Measurements from ENCODE around the gene TFPI2.
"Not testable (repeated sequence)": the region's sequence is repeated elsewhere in the genome, so short reads cannot be mapped to it uniquely, and the experiment has no call there.

The TFPI2 gene, protein sequence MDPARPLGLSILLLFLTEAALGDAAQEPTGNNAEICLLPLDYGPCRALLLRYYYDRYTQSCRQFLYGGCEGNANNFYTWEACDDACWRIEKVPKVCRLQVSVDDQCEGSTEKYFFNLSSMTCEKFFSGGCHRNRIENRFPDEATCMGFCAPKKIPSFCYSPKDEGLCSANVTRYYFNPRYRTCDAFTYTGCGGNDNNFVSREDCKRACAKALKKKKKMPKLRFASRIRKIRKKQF

DNA sequence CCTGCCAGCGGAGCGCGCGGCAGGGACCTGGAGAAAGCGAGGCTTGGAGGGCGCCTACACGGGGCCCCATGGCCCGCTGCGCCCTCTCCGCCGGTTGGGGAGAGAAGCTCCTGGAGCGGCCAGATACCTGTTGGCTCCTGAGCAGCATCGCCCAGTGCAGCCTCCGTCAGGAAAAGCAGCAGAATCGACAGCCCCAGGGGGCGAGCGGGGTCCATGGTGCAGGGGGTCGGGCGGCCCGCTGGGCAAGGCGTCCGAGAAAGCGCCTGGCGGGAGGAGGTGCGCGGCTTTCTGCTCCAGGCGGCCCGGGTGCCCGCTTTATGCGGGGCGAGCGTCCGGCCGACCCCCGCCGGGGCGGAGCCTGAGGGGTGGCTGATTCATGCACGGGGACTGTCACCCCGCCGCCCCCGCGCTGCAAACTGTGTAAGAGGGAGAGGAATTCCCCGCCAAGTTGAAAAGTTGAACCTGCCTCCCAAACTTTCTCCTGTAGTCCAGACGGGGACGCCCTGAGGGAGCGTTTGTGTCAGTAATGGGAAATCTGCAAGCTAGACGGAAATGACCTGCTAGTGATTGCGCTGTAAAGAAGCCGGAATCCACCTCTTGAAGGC, at the start of gene TFPI2:
TFPI2 (minus strand) TSS at position 290 of the 605 bp plus-strand sequence; CDS start at position 215, 75 bp downstream.
- DNase-seq = peak; percentile 10

DNA sequence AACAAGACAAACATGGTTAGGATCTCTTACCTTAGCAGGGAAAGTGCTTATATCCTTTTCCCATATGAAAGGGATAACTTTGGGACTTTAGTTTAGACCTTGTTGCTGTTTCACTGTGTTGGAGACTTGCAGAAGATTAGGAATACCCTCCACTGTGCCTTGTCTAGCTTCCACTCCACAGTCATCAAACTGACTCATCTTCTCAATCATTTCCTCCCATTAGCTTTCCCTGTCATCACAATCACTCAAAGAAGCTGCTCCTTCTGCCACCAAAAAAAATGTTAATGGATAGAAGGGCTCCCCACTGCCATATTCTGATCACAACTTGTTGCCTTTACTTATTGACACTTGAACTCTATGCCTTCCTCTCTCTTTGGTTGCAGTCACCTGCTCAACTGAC, 47.7 kb upstream of the TFPI2 start:
- DNase-seq = no peak

DNA sequence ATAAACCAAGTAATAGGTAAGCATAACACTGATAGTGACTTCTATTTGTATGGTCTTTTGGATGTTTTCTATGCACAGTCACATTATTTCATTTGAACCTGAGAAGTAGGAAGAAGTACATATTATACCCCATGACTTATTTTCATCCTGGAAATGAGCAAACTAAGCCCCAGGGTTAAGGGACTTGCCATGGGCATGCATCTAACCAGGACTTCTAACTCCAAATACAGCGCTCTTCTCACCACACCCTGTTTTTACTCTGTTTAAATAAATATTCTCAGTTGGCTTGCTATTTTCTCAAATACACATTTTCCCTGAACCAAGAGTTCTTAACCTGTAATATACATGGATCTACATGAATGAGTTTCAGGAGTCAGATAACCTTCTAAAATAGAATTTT, 47.3 kb upstream of the TFPI2 start:
- no peak for DNase-seq

DNA sequence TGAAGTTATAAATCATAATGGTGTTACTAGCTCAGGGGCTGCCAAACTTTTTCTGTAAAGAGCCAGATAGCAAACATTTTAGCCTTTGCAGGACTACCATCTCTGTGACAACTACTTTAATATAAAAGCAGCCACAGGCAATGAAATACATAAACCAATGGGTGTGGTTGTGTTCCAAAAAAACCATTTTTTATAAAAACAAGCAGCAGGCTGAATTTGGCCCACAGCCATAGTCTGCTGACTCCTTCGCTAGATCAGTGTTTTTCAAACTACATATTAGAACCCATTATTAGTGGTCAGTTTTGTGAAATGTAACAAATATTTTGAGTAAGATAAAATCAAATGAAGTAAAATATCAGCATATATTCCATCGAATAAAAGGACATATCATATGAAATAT, 44.5 kb upstream of the TFPI2 start:
- no peak for DNase-seq

DNA sequence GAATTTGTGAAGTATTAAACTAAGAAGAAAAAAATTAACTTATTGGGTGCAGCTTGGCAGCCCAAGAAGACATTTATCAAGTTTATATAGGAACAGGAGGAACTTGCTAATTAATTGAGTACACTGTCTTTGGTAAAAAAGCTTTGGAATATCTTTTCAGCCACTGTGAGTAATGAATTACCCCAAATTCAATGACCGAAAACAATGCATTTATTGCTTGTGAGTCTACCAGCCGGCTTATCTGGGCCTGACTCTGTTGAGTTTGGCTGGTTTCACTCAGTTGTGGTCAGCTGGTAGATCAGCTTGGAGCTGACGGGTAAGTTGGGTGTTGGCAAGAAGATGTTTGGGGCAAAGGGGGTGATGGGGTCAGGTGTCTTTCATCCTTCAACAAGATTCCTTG, 42.6 kb upstream of the TFPI2 start:
- DNase-seq = no peak

DNA sequence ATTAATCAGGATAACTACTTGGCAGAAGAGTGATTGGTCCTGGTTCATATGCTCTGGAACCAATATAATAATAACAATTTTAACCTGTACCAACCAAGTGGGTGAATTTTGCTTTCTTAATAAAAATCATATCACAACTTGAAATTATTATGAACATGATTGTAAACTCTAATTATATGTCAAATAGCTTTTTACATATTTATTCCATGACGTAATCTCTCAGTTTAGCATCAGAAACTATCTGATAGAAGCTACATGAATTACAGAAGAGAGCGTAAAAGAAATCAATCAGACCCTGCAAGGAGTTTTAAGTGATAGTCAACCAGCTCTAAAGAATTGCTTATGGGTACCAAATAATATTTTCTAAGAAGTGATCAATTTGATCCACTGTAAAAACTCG, 41.1 kb upstream of the TFPI2 start:
- no peak for DNase-seq

DNA sequence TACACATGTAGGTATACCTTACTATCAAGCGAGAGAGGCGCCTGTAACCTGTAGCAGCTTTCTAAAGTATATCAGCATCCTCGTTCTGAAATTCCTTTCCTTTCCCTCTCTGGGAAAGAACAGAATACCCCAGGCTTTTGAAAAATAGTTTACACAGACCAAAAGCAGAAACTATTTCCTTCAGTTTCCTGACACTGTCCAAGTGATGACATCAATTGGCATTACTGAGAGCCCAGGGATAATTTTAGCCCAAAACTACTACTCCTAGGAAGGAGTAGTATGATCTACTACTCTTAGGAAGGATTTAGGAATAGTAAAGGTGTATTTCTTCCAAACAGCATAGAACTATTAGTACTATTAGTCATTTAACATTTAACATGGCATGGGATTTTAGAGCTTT, 37.0 kb upstream of the TFPI2 start:
- no peak for DNase-seq

DNA sequence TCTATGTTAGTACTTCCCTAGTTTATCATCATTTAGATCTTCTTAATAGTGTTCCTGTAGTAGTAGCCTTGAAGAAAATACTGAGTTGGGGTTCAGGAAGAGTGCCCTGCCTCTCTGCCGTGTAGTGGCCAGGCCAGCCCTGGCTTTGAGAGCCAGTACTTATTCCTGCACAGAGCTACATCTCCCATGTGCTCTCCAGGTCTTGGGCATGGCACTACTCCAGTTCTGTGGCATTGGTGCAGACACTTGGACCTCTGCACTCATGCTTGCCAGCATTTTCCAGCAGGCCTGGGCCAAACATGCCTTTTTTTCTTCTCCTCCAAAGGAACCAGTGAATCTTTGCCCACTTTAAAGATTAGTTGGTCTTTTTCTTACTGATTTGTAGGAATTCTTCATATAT, 36.2 kb upstream of the TFPI2 start:
- DNase-seq = no peak

DNA sequence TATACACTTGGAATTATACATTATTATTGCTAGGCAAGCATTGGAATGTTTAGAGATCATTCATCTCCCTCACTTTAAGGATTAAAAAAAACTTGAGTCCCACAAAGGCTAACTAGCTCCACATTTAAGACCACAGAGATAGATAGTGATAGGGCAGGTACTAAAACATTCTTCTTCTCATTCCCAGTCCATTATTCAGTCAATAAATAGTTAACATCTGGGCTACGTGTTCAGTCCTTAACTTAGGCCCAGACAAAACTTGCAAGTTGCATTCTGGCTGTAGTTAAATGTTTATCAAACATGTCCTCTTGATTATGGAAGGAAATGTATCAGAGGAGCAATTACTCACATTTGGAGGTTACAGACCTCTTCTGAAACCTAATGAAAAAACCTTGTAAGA, 33.4 kb upstream of the TFPI2 start:
- no peak for DNase-seq

DNA sequence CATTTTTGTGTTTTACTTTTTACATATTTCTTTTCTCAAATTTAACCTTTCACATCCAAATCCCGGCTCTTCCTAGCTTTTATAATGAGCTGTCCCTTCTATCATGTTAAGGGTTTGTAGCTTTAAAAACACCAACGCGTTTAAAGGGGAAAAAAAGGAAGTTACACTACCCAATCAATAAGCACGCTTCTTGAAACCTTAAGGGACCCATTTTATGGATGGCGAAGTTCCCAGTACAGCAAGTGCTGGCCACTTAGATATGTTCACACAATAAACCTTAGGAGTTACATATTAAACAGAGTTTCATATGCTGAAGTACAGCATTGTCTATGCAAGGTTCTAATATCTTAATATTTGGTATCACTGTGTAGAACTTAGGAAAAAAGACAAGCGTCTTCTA, 32.7 kb upstream of the TFPI2 start:
- no peak for DNase-seq

DNA sequence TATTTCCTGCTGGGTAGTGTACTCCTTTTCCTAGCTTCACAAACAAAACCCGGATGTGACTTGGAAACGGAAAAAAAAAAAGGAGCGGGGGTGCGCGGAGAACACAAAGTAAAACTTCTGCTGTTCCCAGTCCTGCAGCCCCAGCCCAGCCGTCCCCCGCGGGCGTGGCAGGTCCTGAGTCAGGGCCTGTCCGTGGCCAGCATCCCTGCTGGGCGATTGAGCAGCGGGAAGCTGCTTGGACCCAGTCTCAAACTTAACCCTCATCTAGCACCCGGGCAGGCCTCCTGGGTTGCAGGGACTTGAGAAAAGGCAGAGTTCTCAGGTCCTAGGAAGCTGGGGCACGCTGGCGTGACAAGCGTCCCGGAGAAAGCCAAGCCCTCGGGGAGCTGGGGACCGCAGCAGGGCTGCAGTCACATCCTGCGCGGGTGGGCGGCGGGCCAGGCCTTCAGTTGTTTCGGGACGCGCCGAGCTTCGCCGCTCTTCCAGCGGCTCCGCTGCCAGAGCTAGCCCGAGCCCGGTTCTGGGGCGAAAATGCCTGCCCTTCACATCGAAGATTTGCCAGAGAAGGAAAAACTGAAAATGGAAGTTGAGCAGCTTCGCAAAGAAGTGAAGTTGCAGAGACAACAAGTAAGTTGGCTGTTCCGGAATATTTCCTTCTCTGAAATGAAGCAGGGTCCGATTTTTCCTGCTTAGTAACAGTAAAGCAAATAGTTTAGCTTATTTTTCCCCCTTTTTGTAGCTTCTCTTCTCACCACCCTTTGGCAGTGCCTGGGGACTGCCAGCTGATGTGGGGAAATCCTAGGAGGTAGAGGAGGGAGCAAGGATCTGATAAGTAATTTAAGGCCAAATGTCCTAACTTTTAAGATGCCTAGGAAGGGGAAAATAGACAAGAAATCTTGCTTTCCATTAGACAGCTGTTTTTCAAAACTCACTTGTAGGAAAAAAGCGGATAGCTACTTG, 31.3 kb upstream of the TFPI2 start, which contains the start of gene GNG11:
GNG11 (plus strand) TSS at position 129 of the 960 bp plus-strand sequence; CDS start at position 532, 403 bp downstream.
- DNase-seq = peak; percentile 15

DNA sequence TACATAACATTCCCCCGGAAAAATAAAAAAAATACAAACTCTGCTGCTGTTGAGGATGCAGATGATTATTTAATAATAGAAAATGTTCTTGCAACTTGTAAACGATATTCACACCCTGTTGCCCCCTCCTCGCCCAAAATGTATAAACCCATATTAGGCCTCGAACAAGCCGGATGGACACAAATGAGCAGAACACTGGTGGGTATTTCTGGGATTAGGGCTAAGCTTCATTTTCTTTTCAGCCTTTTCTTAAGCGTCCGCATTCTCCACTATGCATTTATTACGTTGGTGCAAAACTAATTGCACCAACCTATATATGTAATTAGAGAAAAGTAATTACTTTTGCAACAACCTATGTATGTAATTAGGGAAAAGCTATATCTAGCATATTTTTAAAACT, 30.6 kb upstream of the TFPI2 start:
- no peak for DNase-seq

DNA sequence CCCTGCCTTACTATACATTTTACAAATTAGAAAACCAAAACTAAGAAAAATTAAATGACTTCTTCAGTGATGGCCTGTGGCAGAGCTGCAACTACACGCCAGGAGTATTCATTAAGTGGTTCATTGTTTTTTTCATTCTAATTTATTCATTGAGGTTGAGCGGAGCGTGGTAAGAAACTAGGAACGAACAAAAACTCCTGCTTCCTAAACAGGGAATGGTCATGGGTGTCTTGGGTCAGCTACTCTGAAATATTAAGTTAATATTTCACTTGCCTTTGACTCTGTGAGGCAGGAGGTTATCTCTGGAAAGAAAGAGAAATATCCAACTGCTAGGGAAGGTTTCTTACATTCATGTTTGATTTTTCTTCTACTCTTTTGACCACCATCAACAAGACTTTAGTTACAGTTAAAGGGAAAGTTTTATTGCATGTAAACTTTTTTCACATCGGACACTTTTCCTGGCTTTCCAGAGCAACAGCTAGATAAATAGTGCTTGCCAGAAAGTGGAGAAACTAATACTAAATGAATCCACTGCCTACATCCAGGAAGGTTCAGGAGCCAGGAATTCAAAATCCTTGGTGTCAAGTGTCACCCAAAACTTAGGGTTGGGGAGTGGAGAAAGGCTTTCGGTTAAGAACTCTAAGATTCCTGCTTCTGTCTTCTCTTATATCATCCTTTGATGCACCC, 30.1 kb upstream of the TFPI2 start:
- DNase-seq = no peak

DNA sequence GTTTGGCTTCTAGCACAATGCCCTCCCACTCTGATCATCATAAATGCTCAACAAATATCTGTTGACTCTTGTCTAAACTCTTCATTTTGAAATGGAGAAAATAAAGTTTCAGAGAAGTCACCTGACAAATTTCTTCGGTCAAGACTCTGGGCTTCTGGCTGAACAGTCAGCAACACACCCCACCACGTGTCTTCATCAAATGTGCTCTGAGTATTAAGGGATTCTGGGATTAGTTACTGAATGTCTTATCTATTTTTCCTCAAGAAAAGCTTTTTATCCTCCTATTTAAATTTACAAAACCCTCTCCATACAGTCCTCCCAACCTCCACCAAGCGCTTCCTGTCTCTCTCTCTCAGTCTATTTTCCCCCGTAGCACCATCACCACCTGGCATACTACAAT, 25.8 kb upstream of the TFPI2 start:
- DNase-seq = not testable (repeated sequence)

DNA sequence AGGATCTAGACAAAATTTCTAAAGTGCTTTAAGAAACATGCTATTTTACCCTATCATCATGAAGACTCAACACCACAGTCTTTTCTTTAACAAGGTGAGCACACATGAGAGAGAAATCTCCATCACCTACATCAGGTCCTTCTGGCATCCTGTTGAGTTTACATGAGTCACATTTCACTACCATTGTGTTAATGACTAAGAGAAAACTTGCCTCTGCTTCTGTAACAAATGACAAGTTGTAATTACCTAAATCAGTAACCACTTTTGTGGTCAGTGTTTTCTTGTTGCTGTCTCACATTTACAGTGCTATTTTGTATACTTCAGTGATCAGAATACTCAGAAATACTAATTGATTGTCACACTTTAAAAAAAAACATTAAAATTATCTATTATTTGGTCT, 25.3 kb upstream of the TFPI2 start:
- DNase-seq = not testable (repeated sequence)

DNA sequence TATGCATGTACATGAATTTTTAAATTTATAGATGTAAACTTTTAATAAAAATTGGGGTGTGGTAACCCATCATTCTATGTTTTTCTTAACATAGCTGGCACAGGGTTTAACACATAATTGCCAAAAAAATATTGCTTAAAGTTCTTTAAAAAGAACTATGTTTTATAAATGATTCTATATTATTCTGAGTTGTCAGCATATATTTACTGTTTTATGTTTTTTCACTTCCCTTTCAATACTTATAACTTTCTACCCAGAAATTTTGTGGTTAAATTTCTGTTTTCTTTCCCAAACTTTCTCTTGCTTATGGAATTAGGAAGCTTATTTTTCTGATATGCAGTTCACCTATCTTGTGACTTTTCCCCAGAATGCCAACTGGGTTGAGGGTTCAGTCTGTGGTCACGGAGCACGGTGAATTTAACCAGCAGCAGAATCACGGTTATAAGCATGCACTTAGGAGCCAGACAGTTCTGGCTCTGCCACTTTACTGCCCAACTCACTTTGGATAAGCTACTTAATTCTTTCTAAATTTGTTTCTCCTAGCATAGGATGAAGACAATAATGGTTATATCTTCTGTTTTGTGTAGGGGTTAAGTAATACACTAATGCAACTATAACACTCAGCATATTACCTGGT, 24.8 kb upstream of the TFPI2 start:
- not testable (repeated sequence) for DNase-seq

DNA sequence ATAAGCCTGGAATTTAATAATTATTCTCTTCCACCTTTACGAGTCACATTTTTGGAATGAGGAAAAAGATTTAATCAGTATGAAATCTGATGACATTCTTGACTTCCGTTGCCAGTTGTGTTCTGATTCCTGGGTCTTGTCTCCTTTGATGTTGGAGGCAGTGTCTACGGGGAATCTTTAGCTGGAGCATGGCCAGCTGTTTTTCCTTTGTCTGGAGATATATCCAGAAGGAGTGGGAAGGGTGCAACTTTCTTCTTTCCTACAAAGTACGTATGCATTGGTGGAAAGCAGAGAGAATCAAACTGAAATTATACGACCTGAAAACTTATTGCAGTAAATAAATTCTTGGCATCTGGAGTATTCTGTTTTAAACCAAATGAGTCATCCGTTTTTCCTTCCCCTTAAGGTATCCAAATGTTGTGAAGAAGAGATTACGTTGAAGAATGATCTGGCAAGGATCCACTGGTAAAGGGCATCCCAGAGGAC, 24.1 kb upstream of the TFPI2 start:
- no peak for DNase-seq

DNA sequence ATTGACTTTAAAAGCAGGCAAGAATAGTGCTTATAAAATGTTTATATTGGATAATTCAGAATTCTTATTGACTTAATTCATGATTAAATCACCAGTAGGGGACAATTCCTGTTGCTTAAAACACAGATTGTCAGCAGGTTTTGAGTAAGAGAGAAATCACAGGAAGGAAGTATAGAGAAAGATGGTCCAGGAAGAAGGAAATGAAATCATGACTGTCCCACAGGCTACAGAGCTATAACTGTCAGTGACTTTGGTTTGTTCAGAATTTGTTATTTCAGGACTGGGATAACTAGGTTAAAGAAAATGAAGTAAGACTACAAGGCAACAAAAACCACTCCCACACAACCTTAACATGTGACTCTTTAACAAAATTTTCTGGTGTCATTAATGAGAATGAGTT, 22.6 kb upstream of the TFPI2 start:
- no peak for DNase-seq

DNA sequence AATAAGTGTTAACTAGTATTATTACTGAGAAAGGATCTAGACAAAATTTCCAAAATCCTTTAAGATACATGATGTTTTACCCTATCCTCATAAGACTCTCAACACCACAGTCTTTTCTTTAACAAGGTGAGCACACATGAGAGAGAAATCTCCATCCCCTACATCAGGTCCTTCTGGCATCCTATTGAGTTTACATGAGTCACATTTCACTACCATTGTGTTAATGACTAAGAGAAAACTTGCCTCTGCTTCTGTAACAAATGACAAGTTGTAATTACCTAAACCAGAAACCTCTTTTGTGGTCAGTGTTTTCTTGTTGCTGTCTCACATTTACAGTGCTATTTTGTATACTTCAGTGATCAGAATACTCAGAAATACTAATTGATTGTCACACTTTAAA, 21.1 kb upstream of the TFPI2 start:
- DNase-seq = not testable (repeated sequence)

DNA sequence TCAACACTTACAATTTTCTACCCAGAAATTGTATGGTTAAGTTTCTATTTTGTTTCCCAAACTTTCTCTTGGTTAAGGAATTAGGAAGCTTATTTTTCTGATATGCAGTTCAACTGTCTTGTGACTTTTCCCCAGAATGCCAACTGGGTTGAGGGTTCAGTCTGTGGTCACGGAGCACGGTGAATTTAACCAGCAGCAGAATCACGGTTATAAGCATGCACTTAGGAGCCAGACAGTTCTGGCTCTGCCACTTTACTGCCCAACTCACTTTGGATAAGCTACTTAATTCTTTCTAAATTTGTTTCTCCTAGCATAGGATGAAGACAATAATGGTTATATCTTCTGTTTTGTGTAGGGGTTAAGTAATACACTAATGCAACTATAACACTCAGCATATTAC, 20.7 kb upstream of the TFPI2 start:
- DNase-seq = not testable (repeated sequence)

DNA sequence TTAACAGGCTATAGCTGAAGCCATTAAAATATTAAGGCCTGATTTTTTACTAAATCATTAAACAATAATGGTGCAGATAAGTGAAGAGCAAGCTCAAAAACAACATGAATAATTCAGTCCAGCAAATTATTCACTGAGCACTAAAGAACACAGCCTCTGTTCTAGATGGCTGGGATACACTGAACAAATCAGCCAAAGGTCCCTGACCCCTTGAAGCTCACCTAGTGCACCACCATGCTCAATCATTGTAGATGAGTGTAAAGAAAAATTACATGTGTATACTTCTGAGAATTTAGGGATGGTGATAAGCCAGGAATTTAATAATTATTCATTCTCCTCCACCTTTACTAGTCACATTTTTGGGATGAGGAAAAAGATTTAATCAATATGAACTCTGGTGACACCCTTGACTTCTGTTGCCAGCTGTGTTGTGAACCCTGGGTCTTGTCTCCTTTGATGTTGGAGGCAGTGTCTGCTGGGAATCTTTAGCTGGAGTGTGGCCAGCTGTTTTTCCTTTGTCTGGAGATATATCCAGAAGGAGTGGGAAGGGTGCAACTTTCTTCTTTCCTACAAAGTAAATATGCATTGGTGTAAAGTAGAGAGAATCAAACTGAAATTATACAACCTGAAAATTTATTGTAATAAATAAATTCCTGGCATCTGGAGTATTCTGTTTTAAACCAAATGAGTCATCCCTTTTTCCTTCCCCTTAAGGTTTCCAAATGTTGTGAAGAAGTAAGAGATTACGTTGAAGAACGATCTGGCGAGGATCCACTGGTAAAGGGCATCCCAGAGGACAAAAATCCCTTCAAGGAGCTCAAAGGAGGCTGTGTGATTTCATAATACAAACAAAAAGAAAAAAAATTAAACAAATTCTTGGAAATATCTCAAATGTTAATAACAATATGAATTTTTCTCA, 19.8 kb upstream of the TFPI2 start:
- no peak for DNase-seq
